CD8-positive, alpha-beta memory T cell (primary cell): Measurements from ENCODE around the gene ESRP2. TPM values are rescaled to one million over a fixed set of nuclear protein-coding genes. Genes with fewer than 3 reads are reported as not detected.

Experiments used
- CTCF ChIA-PET: fragments of 350-600 bp; sonication (Branson Sonifier 250); formaldehyde crosslinking; loops from one replicate; lab custom pipeline; 2021; ENCODE audit warnings: antibody characterized with exemption; lab: Charles Lee
- POLR2A ChIA-PET: fragments of 350-600 bp; sonication (Branson Sonifier 250); formaldehyde crosslinking; loops from one replicate; lab custom pipeline; 2021; ENCODE audit warnings: antibody characterized with exemption; lab: Charles Lee
- DNase-seq, 5 donors: peaks; one replicate each; pipeline versions ENCODE4 v3.0.0 to v3.0.0-alpha.2; 2020 to 2022; ENCODE audit warnings: mixed read lengths in 1 of 5
- H3K27ac ChIP-seq: one replicate; pipeline ENCODE4 v1.7.0; 2013; ENCODE audit warnings: low read depth, mild to moderate bottlenecking, low read length, moderate library complexity
- H3K27me3 ChIP-seq: 2 replicates; pipeline ENCODE4 v1.7.0; 2013; ENCODE audit warnings: low read length, mild to moderate bottlenecking; ENCODE audit not compliant: insufficient read depth, poor library complexity, severe bottlenecking
- H3K36me3 ChIP-seq: 2 replicates; pipeline ENCODE4 v1.7.0; 2013; ENCODE audit warnings: mild to moderate bottlenecking, low read length, moderate library complexity; ENCODE audit not compliant: insufficient read depth
- H3K4me1 ChIP-seq: 2 replicates; pipeline ENCODE4 v1.7.0; 2013; ENCODE audit warnings: mild to moderate bottlenecking, low read length, moderate library complexity; ENCODE audit not compliant: insufficient read depth
- H3K4me3 ChIP-seq: 2 replicates; pipeline ENCODE4 v1.7.0; 2013; ENCODE audit warnings: mild to moderate bottlenecking, low read length
- H3K9me3 ChIP-seq: 2 replicates; pipeline ENCODE4 v1.7.0; 2013; ENCODE audit warnings: mild to moderate bottlenecking, low read length
- H3K27ac Mint-ChIP-seq, 8 donors: one replicate each; pipeline ENCODE4 v1.8.0; 2020 to 2021; ENCODE audit warnings: mixed read lengths in 8 of 8, mild to moderate bottlenecking in 6 of 8, inconsistent platforms in 3 of 8, moderate library complexity in 3 of 8
- H3K27me3 Mint-ChIP-seq, 2 donors: one replicate each; pipeline ENCODE4 v1.8.0; 2020 to 2021; ENCODE audit warnings: mixed read lengths in 2 of 2, mild to moderate bottlenecking in 1 of 2, moderate library complexity in 1 of 2
- H3K36me3 Mint-ChIP-seq, 3 donors: one replicate each; pipeline ENCODE4 v1.8.0; 2020 to 2021; ENCODE audit warnings: mixed read lengths in 3 of 3, inconsistent platforms in 1 of 3, mild to moderate bottlenecking in 1 of 3
- H3K4me1 Mint-ChIP-seq, 3 donors: one replicate each; pipeline ENCODE4 v1.8.0; 2020 to 2021; ENCODE audit warnings: mixed read lengths in 3 of 3, inconsistent platforms in 1 of 3, mild to moderate bottlenecking in 1 of 3
- H3K4me3 Mint-ChIP-seq, 7 donors: one replicate each; pipeline ENCODE4 v1.8.0; 2020 to 2021; ENCODE audit warnings: mixed read lengths in 7 of 7, mild to moderate bottlenecking in 6 of 7, moderate library complexity in 4 of 7, inconsistent platforms in 2 of 7
- H3K9me3 Mint-ChIP-seq, 5 donors: one replicate each; pipeline ENCODE4 v1.8.0; 2020 to 2022; ENCODE audit warnings: mixed read lengths in 5 of 5, mild to moderate bottlenecking in 3 of 5, moderate library complexity in 2 of 5, inconsistent platforms in 1 of 5
- polyA plus RNA-seq: library from polyadenylated mRNA; unstranded; fragments of 300-500 nt; fragmentation: Illumina TruSeq; gene quantifications from one replicate; pipeline ENCODE4 v1.2.3, GENCODE V29; 2021
- total RNA-seq, 2 experiments: library from RNA; stranded (reverse); gene quantifications; one replicate each; pipeline ENCODE4 v1.2.3, GENCODE V29; 2021

ESRP2 gene
- total and polyA plus RNA-seq, 3 experiments from 2014 or later, result 0.11 to 0.32 (median 0.27) TPM

GRCh38 chr16:68232335-68232734 is 3.6 kb downstream of the ESRP2 start:
- DNase-seq, result no peak

GRCh38 chr16:68231384-68232136 is 4.4 kb downstream of the ESRP2 start:
- H3K4me3 ChIP-seq, result no peak overlapping the region
- H3K36me3 ChIP-seq, result peaks cover 4% of the 10 kb centered on the region
- CTCF ChIA-PET, result interaction anchor here (1.5 kb wide), 1 partner anchor 147 kb away, joined by 6 read pairs; no protein-coding TSS in a partner anchor
- H3K27me3 Mint-ChIP-seq, result peaks cover 0 to 6% of the 10 kb centered on the region in 2 donors
- H3K9me3 ChIP-seq, result no peaks in the 10 kb centered on the region
- H3K4me1 ChIP-seq, result peaks cover 25% of the 10 kb centered on the region
- H3K27ac ChIP-seq, result no peak overlapping the region
- DNase-seq, result no peak
- no peak overlapping the region for H3K4me3 Mint-ChIP-seq
- POLR2A ChIA-PET, result no interaction called here
- peak overlapping the region in 3 of 8 donors; percentile 25 to 46 (median 41) for H3K27ac Mint-ChIP-seq
- peaks cover 0 to 37% (median 0%) of the 10 kb centered on the region in 3 donors for H3K36me3 Mint-ChIP-seq
- H3K27me3 ChIP-seq, result no peaks in the 10 kb centered on the region
- H3K4me1 Mint-ChIP-seq, result peaks cover 23 to 40% (median 35%) of the 10 kb centered on the region in 3 donors
- peaks cover 0 to 3% (median 0%) of the 10 kb centered on the region in 5 donors for H3K9me3 Mint-ChIP-seq

More at GRCh38 chr16:68232335-68232734, 3.6 kb downstream of the ESRP2 start:
- ChIA-PET POLR2A (no interaction called here), CTCF (interaction anchor here (1.2 to 1.4 kb wide), 2 partner anchors 164 to 233 kb away, joined by 3 read pairs; partner anchors contain the start of gene DPEP2)
- Histone ChIP-seq H3K36me3 (peaks cover 4% of the 10 kb centered on the region), H3K9me3 (no peaks in the 10 kb centered on the region), H3K27ac (no peak overlapping the region), H3K4me3 (no peak overlapping the region), H3K4me1 (peaks cover 23% of the 10 kb centered on the region), H3K27me3 (no peaks in the 10 kb centered on the region)
- H3K9me3 Mint-ChIP-seq, result peaks cover 0 to 3% (median 0%) of the 10 kb centered on the region in 5 donors
- peaks cover 0 to 8% of the 10 kb centered on the region in 2 donors for H3K27me3 Mint-ChIP-seq
- peaks cover 0 to 30% (median 0%) of the 10 kb centered on the region in 3 donors for H3K36me3 Mint-ChIP-seq
- peak overlapping the region in 1 of 7 donors; percentile 53 for H3K4me3 Mint-ChIP-seq
- peaks cover 26 to 39% (median 33%) of the 10 kb centered on the region in 3 donors for H3K4me1 Mint-ChIP-seq
- peak overlapping the region in 2 of 8 donors; percentile 39 to 50 for H3K27ac Mint-ChIP-seq

- CTCF ChIA-PET, result interaction anchor here (1.4 to 2.0 kb wide), 4 partner anchors 16 to 347 kb away, joined by 4 to 8 read pairs (median 6); no protein-coding TSS in a partner anchor
- Mint-ChIP-seq H3K27ac (peak overlapping the region in 2 of 8 donors; percentile 5 to 25), H3K9me3 (peaks cover 0 to 3% (median 0%) of the 10 kb centered on the region in 5 donors), H3K27me3 (peaks cover 0 to 4% of the 10 kb centered on the region in 2 donors), H3K4me3 (peak overlapping the region in 1 of 7 donors; percentile 6), H3K4me1 (peaks cover 19 to 42% (median 34%) of the 10 kb centered on the region in 3 donors), H3K36me3 (peaks cover 0 to 43% (median 0%) of the 10 kb centered on the region in 3 donors)
- Histone ChIP-seq H3K36me3 (peaks cover 4% of the 10 kb centered on the region), H3K27ac (no peak overlapping the region), H3K9me3 (no peaks in the 10 kb centered on the region), H3K4me1 (peaks cover 28% of the 10 kb centered on the region), H3K4me3 (no peak overlapping the region), H3K27me3 (no peaks in the 10 kb centered on the region)
- POLR2A ChIA-PET, result no interaction called here
- no peak for DNase-seq
These were observed 5.0 kb downstream of the ESRP2 start for GRCh38 chr16:68230956-68231355.

GRCh38 chr16:68230176-68230571 is 5.8 kb downstream of the ESRP2 start:
- Mint-ChIP-seq H3K4me3 (no peak overlapping the region), H3K27ac (peak overlapping the region in 2 of 8 donors; percentile 27 to 74), H3K4me1 (peaks cover 27 to 48% (median 42%) of the 10 kb centered on the region in 3 donors), H3K27me3 (peaks cover 0 to 4% of the 10 kb centered on the region in 2 donors), H3K9me3 (peaks cover 0 to 3% (median 0%) of the 10 kb centered on the region in 5 donors), H3K36me3 (peaks cover 0 to 51% (median 0%) of the 10 kb centered on the region in 3 donors)
- Histone ChIP-seq H3K4me3 (no peak overlapping the region), H3K9me3 (no peaks in the 10 kb centered on the region), H3K27ac (no peak overlapping the region), H3K36me3 (peaks cover 4% of the 10 kb centered on the region), H3K4me1 (peaks cover 32% of the 10 kb centered on the region), H3K27me3 (no peaks in the 10 kb centered on the region)
- no peak for DNase-seq
- ChIA-PET POLR2A (interaction anchor here (0.9 kb wide), 1 partner anchor 170 kb away, joined by 5 read pairs; no protein-coding TSS in a partner anchor), CTCF (interaction anchor here (0.7 to 2.8 kb wide), 10 partner anchors 15 to 346 kb away, joined by 3 to 11 read pairs (median 4); no protein-coding TSS in a partner anchor)

GRCh38 chr16:68229431-68230175 is 6.3 kb downstream of the ESRP2 start:
- peaks cover 0 to 52% (median 0%) of the 10 kb centered on the region in 3 donors for H3K36me3 Mint-ChIP-seq
- peaks cover 26 to 45% (median 42%) of the 10 kb centered on the region in 3 donors for H3K4me1 Mint-ChIP-seq
- ChIA-PET POLR2A (interaction anchor here (0.9 kb wide), 1 partner anchor 169 kb away, joined by 5 read pairs; no protein-coding TSS in a partner anchor), CTCF (interaction anchor here (0.7 to 2.8 kb wide), 10 partner anchors 14 to 346 kb away, joined by 3 to 11 read pairs (median 4); no protein-coding TSS in a partner anchor)
- H3K9me3 Mint-ChIP-seq, result peaks cover 0 to under 1% (median 0%) of the 10 kb centered on the region in 5 donors
- Histone ChIP-seq H3K36me3 (peaks cover 4% of the 10 kb centered on the region), H3K9me3 (no peaks in the 10 kb centered on the region), H3K4me3 (no peak overlapping the region), H3K27ac (no peak overlapping the region), H3K4me1 (peaks cover 32% of the 10 kb centered on the region), H3K27me3 (no peaks in the 10 kb centered on the region)
- H3K27ac Mint-ChIP-seq, result peak overlapping the region; percentile 32 to 93 (median 74)
- H3K4me3 Mint-ChIP-seq, result peak overlapping the region in 1 of 7 donors; percentile 27
- DNase-seq, result peak in 4 of 5 donors; percentile 40 to 61 (median 48)
- H3K27me3 Mint-ChIP-seq, result peaks cover 0 to 4% of the 10 kb centered on the region in 2 donors

- H3K27me3 ChIP-seq, result no peaks in the 10 kb centered on the region
- peak overlapping the region in 3 of 8 donors; percentile 41 to 82 (median 74) for H3K27ac Mint-ChIP-seq
- H3K4me1 Mint-ChIP-seq, result peaks cover 24 to 43% (median 40%) of the 10 kb centered on the region in 3 donors
- H3K4me3 Mint-ChIP-seq, result no peak overlapping the region
- H3K36me3 ChIP-seq, result peaks cover 4% of the 10 kb centered on the region
- H3K9me3 Mint-ChIP-seq, result no peaks in the 10 kb centered on the region
- no peaks in the 10 kb centered on the region for H3K9me3 ChIP-seq
- peaks cover 0 to 4% of the 10 kb centered on the region in 2 donors for H3K27me3 Mint-ChIP-seq
- DNase-seq, result no peak
- peaks cover 32% of the 10 kb centered on the region for H3K4me1 ChIP-seq
- H3K27ac ChIP-seq, result no peak overlapping the region
- CTCF ChIA-PET, result interaction anchor here (0.7 to 2.9 kb wide), 13 partner anchors 9 to 707 kb away, joined by 3 to 12 read pairs (median 4); partner anchors contain the start of genes PRMT7 and SLC7A6OS
- peaks cover 0 to 54% (median 0%) of the 10 kb centered on the region in 3 donors for H3K36me3 Mint-ChIP-seq
- POLR2A ChIA-PET, result interaction anchor here (1.5 kb wide), 1 partner anchor 136 kb away, joined by 7 read pairs; no protein-coding TSS in a partner anchor
- H3K4me3 ChIP-seq, result no peak overlapping the region
These were observed 7.3 kb downstream of the ESRP2 start for GRCh38 chr16:68228652-68229051.
